Measurements from ENCODE around the gene ZBTB34.

ZBTB34 gene

DNA sequence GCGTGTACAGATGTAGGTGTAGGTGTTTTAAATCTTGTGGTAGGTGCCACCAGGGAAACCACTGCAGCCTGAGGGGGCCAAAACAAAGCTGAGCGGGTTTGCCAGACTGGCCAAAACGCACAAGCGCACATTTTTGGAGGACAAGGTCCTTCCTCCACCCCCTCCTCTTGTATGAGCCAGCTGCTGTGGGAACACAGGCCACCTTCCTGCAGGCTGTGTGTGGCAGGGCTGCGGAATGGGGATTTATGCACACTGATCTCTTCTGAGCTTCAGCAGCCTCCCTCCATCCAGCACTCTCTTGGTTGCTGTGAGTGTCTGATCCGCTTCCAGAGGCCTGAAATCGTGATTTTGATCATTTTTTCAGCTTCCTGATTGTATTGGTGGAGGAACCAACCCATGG lies 33.2 kb upstream of the ZBTB34 start:
- DNase-seq (ENCODE audit: extremely low read depth, low read depth) = no peak
- TF ChIP-seq, protein P1, sequence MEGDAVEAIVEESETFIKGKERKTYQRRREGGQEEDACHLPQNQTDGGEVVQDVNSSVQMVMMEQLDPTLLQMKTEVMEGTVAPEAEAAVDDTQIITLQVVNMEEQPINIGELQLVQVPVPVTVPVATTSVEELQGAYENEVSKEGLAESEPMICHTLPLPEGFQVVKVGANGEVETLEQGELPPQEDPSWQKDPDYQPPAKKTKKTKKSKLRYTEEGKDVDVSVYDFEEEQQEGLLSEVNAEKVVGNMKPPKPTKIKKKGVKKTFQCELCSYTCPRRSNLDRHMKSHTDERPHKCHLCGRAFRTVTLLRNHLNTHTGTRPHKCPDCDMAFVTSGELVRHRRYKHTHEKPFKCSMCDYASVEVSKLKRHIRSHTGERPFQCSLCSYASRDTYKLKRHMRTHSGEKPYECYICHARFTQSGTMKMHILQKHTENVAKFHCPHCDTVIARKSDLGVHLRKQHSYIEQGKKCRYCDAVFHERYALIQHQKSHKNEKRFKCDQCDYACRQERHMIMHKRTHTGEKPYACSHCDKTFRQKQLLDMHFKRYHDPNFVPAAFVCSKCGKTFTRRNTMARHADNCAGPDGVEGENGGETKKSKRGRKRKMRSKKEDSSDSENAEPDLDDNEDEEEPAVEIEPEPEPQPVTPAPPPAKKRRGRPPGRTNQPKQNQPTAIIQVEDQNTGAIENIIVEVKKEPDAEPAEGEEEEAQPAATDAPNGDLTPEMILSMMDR (IDR thresholded peaks at IDR 0.05; ENCODE audit: low read depth, low read length) = no peak

- DNase-seq (ENCODE audit: extremely low read depth, low read depth) = no peak
- TF ChIP-seq, protein P1 (IDR thresholded peaks at IDR 0.05; ENCODE audit: low read depth, low read length) = no peak
Measured at GRCh38 chr9:126829035-126829434, 31.4 kb upstream of the ZBTB34 start.

DNA sequence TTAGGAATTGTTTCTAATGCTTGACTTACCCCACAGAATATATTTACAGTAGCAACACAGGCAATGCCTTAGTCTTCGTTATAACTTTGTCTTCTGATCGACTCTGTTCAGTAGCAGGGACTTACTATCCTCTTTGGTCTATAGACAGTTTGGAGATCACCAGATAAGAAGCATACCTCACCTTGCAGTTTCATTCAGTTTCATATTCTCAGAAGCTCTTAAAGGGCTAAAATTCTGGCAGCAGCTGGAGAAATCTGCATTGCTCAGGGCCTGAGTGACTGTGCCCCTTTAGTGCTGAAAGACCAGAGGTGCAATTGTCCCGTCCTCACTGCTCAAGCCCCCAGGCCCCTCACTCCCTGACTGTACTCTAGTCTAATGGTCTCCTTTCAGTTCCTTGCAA lies 29.6 kb upstream of the ZBTB34 start:
- TF ChIP-seq, protein P1 (IDR thresholded peaks at IDR 0.05; ENCODE audit: low read depth, low read length) = no peak
- DNase-seq (ENCODE audit: extremely low read depth, low read depth) = no peak

DNA sequence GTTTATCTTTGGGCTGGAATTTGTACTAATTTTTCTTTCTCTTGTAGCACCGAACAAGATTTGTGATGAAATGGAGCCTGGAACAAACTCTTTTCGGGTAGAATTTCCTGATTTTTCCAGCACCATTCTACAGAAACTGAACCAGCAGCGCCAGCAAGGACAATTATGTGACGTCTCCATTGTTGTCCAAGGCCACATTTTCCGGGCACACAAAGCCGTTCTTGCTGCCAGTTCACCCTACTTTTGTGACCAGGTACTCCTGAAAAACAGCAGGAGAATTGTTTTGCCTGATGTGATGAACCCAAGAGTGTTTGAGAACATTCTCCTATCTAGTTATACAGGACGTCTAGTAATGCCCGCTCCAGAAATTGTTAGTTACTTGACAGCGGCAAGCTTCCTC lies 28.0 kb upstream of the ZBTB34 start:
- no peak for DNase-seq (ENCODE audit: extremely low read depth, low read depth)
- TF ChIP-seq, protein P1 (IDR thresholded peaks at IDR 0.05; ENCODE audit: low read depth, low read length) = no peak

GRCh38 chr9:126833020-126833419 lies 27.4 kb upstream of the ZBTB34 start:
- no peak for DNase-seq (ENCODE audit: extremely low read depth, low read depth)
- TF ChIP-seq, protein P1 (IDR thresholded peaks at IDR 0.05; ENCODE audit: low read depth, low read length) = no peak

GRCh38 chr9:126833710-126834345 lies 26.6 kb upstream of the ZBTB34 start:
- DNase-seq (ENCODE audit: extremely low read depth, low read depth) = no peak
- TF ChIP-seq, protein P1 (IDR thresholded peaks at IDR 0.05; ENCODE audit: low read depth, low read length) = no peak

GRCh38 chr9:126834672-126835071 lies 25.8 kb upstream of the ZBTB34 start:
- no peak for DNase-seq (ENCODE audit: extremely low read depth, low read depth)
- TF ChIP-seq, protein P1 (IDR thresholded peaks at IDR 0.05; ENCODE audit: low read depth, low read length) = no peak

All from AG09319 (cell line).